ENCODE data around the gene ESD.

- no peak for TF ChIP-seq CTCF (IDR thresholded peaks at IDR 0.05)
- TF ChIP-seq NFYB (CRISPR knock-in tag; conservative IDR thresholded peaks at IDR 0.05; ENCODE audit: low read depth): no peak
- TF ChIP-seq NR3C1 (CRISPR knock-in tag; conservative IDR thresholded peaks at IDR 0.05; ENCODE audit: low read depth): no peak
Observed at GRCh38 chr13:46778095-46778494, 18.9 kb downstream of the ESD start.

Data from WTC11 (cell line).